Glomerular endothelial cell (primary cell): ENCODE results near the gene CRABP2. TPM values are rescaled to one million over a fixed set of nuclear protein-coding genes. Genes with fewer than 3 reads are reported as not detected.

Source experiments
- DNase-seq: peaks from one replicate; pipeline ENCODE4 v3.0.0-alpha.2; 2011; ENCODE audit warnings: low read depth, low spot score; ENCODE audit errors: extremely low read depth
- total RNA-seq: library from RNA; depleted of rRNA; stranded (reverse); fragments of >200 nt; gene quantifications from 2 replicates; pipeline ENCODE4 v1.2.3, GENCODE V29; 2015

CRABP2 gene
- total RNA-seq, 1 donor from 2014 or later = 0.35 TPM

DNA sequence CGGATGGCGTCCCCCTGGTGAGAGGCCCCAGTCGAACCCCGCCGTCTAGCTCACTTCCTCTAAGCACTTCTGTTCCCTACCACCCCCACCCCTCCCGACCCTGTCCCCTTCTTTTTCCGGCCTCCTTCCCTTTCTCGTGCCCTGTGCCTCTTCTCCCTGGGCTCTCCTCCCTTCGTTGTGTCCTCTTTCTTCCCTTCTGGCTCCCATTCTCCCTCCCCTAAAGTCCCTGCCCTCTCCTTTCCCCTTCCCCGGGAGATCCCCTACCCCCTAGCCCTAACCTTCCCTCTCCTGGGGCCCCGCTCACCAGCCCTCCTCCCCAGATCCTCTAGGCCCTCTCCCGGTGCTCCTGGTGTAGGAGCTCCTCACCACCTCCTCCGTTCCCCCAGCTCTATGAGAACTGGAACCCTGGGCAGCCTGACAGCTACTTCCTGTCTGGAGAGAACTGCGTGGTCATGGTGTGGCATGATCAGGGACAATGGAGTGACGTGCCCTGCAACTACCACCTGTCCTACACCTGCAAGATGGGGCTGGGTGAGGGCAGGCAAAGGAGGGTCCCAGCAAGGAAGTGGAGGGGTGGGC lies 47.6 kb downstream of the CRABP2 start:
- no peak for DNase-seq

DNA sequence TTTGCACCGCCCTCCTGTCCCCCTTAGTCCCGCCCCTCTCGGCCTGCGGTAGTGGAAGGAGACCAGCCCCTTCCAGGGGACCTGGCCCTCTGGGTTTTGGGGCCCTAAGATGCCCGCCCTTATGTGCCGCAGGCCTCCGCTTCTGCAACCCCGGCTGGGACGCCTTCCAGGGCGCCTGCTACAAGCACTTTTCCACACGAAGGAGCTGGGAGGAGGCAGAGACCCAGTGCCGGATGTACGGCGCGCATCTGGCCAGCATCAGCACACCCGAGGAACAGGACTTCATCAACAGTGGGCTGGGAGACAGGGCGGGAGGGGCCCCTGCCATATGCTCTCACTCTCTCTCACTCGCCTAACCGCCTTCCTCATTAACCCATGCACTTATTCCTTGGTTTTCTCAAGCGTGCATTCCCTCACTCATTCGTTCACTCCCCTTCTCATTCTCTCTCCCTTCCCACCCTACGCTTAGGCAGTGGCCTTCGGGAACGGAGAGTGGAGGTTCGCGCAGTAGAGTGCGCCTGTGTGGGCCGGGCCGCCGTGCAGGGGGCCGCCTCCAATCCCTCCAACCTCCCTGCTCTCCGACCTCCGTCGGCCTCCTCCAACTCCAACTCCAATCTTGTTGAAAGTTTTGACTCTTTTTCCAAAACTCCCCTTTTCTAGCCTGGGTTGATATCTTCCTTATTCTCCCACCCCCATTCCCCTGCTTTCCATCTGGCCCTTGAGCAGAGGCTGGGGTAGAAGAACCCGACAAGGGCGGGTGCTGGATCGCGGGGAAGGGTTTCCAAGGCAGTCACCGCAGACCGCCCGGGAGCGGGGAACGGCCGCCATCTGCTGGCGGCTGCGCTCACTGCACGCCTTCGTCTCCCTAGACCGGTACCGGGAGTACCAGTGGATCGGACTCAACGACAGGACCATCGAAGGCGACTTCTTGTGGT lies 48.3 kb downstream of the CRABP2 start:
- no peak for DNase-seq

DNA sequence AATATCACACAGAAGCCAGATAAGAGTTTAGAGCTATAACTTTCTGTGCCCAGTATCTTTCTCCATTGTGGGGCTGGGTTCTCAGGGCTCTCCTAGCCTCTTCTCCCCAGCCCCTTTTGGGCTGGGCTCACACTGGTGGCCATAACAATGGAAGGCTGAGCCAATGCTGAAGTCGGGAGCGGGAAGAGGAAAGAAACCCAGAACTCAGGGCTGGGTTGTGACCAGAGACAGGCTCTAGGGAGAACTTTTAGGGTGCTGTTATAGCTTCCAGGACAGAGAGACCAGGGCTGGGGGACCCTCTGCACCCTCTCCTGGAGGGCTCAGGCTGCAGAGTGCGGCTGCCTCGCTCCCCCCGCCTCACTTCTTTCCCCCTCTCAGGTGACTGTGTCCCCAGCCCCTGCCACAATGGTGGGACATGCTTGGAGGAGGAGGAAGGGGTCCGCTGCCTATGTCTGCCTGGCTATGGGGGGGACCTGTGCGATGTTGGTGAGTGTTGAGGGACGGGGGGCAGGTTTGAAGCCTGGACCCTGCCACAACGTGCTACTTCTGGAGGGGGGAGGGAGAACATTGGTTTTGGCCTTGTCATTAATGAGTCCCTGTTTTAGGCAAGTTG lies 49.4 kb downstream of the CRABP2 start:
- no peak for DNase-seq

DNA sequence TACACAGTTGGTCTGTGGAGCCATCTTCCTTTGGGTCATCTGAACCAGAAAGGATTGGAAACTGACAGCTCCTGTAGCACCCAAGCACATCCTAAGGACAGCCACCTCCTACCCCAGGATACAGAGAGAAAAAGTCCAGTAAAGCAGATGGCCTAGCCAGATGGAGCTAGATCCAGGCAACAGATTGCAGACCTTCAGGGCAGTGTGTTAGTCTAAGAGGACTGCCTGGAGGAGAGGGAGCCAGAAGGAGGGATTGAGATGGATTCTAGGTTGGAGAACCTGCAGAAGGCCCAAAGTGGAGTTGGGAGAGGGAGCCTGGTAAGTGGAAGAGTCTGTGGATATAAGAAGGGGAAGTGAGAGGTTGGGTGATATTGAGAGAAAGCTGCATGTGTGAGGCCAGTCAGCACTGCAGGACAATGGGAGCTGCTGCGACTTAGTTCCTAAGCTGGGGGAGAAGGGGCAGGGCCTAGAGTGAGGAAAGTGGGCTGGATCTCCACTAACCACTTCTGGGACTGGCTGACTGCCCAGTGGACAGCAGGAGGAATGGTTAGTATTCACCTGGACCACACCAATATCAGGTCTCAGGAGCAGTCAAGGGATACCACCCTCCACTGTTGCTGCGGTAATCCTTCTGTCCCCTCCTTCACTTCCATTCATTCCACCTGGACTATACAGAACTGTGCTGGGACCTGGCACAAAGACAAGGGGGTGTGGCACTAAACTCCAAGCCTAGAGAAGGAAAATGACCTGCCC lies 50.1 kb downstream of the CRABP2 start:
- no peak for DNase-seq

DNA sequence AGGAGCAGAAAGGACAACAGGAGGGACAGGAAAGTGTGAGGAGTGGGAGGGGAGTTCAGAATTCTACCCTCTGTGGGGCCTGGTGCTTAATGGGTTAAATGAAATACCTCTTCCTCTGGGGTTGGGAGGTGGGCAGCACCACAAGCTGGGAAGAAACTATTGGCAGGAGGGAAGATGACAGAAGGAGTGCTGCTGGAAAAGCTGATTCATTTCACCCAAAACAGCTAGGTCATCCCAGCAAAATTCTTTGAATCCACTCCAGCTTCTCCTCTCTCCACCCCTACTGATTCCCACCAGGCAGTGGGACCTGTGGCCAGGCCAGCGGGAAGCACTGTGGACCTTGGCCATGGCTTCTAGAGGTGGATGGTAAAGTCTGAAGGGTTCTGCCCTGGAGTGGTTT lies 50.7 kb downstream of the CRABP2 start:
- no peak for DNase-seq

DNA sequence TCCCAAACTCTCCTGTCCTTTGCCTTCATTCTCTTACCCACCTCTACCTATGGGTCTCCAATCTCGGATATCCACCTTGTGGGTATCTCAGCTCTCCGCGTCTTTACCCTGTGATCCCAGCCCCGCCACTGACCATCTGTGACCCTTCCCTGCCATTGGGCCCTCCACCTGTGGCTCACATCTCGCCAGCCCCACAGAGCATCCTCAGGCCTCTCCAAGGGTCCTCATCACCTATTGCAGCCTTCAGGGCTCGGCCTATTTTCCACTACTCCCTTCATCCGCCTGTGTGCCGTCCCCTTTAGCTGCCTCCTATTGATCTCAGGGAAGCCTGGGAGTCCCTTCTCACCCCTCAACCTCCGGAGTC lies 52.4 kb downstream of the CRABP2 start:
- DNase-seq = no peak

DNA sequence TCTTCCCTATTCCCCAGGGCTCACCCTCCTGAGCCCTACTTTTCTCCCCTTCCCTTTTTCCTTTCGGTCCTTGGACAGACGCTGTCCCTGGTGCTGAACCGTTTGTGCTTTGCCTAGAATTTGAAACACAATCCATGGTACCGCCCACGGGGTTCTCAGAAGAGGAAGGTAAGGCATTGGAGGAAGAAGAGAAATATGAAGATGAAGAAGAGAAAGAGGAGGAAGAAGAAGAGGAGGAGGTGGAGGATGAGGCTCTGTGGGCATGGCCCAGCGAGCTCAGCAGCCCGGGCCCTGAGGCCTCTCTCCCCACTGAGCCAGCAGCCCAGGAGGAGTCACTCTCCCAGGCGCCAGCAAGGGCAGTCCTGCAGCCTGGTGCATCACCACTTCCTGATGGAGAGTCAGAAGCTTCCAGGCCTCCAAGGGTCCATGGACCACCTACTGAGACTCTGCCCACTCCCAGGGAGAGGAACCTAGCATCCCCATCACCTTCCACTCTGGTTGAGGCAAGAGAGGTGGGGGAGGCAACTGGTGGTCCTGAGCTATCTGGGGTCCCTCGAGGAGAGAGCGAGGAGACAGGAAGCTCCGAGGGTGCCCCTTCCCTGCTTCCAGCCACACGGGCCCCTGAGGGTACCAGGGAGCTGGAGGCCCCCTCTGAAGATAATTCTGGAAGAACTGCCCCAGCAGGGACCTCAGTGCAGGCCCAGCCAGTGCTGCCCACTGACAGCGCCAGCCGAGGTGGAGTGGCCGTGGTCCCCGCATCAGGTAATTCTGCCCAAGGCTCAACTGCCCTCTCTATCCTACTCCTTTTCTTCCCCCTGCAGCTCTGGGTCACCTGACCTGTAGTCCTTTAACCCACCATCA lies 53.0 kb downstream of the CRABP2 start:
- DNase-seq = no peak

Other genes starting within 250 kb of the CRABP2 start
- gene MEF2D, start 204.8 kb downstream of the CRABP2 start, total RNA-seq = 41.5 and 67.0 TPM in 2 replicates
- gene IQGAP3, start 133.0 kb downstream of the CRABP2 start, total RNA-seq = 5.7 and 14.5 TPM in 2 replicates
- not detected in 2 replicates for gene TTC24, start 125.9 kb downstream of the CRABP2 start, total RNA-seq
- gene NAXE, start 113.8 kb downstream of the CRABP2 start, total RNA-seq = 55.4 and 76.2 TPM in 2 replicates
- 10.8 and 36.9 TPM in 2 replicates for gene GPATCH4, start 104.1 kb downstream of the CRABP2 start, total RNA-seq
- not detected in 2 replicates for gene HAPLN2, start 86.2 kb downstream of the CRABP2 start, total RNA-seq
- gene BCAN, start 63.5 kb downstream of the CRABP2 start, total RNA-seq = 0.24 TPM in 1 of 2 replicates, not detected in the other
- 250 and 276 TPM in 2 replicates for gene NES, start 28.2 kb downstream of the CRABP2 start, total RNA-seq
- gene METTL25B, start 22.9 kb upstream of the CRABP2 start, total RNA-seq = 8.8 and 9.5 TPM in 2 replicates
- gene ISG20L2, start 23.2 kb upstream of the CRABP2 start, total RNA-seq = 18.6 and 19.5 TPM in 2 replicates
- 48.3 and 79.0 TPM in 2 replicates for gene MRPL24, start 35.5 kb upstream of the CRABP2 start, total RNA-seq
- 169 and 184 TPM in 2 replicates for gene HDGF, start 46.1 kb upstream of the CRABP2 start, total RNA-seq
- 51.5 and 55.0 TPM in 2 replicates for gene PRCC, start 62.0 kb upstream of the CRABP2 start, total RNA-seq
- gene SH2D2A, start 111.3 kb upstream of the CRABP2 start, total RNA-seq = 0.44 and 0.82 TPM in 2 replicates
- not detected in 2 replicates for gene INSRR, start 153.5 kb upstream of the CRABP2 start, total RNA-seq
- 0.41 TPM in 1 of 2 replicates, not detected in the other for gene NTRK1, start 155.3 kb upstream of the CRABP2 start, total RNA-seq
- gene PEAR1, start 188.1 kb upstream of the CRABP2 start, total RNA-seq = 62.6 and 80.5 TPM in 2 replicates
- 0.12 TPM in 1 of 2 replicates, not detected in the other for gene LRRC71, start 215.0 kb upstream of the CRABP2 start, total RNA-seq